KMS-11 (cell line): Measurements from ENCODE around the gene PARD3B.

Experiments used
- H2AFZ ChIP-seq: fragments of 200-600 bp; sonication (generic); 2 replicates; pipeline ENCODE4 v1.6.1; 2016; ENCODE audit warnings: antibody characterized with exemption, mixed run types, low read depth
- H3K27ac ChIP-seq: fragments of 200-600 bp; sonication (generic); 2 replicates; pipeline ENCODE4 v1.6.1; 2016; ENCODE audit warnings: mild to moderate bottlenecking, mixed run types
- H3K27me3 ChIP-seq: fragments of 200-600 bp; sonication (generic); 2 replicates; pipeline ENCODE4 v1.6.1; 2017; ENCODE audit warnings: mild to moderate bottlenecking, low read depth, mixed run types, moderate library complexity; ENCODE audit not compliant: insufficient read depth
- H3K36me3 ChIP-seq: fragments of 200-600 bp; sonication (generic); 2 replicates; pipeline ENCODE4 v1.6.1; 2017; ENCODE audit warnings: mild to moderate bottlenecking, mixed run types; ENCODE audit not compliant: insufficient read depth
- H3K4me1 ChIP-seq: fragments of 200-600 bp; sonication (generic); 2 replicates; pipeline ENCODE4 v1.6.1; 2016; ENCODE audit warnings: mild to moderate bottlenecking, low read depth, mixed run types; ENCODE audit not compliant: poor library complexity, severe bottlenecking
- H3K4me2 ChIP-seq: fragments of 200-600 bp; sonication (generic); 2 replicates; pipeline ENCODE4 v1.7.0; 2016; ENCODE audit warnings: mild to moderate bottlenecking, mixed run types
- H3K4me3 ChIP-seq: fragments of 200-600 bp; sonication (generic); IDR thresholded peaks from 2 replicates; pipeline ENCODE4 v1.6.1; 2017; ENCODE audit warnings: low read depth, low read length, mixed read lengths; ENCODE audit not compliant: insufficient read depth
- H3K79me2 ChIP-seq: fragments of 200-600 bp; sonication (generic); 2 replicates; pipeline ENCODE4 v1.6.1; 2016; ENCODE audit warnings: low read depth, mixed run types; ENCODE audit not compliant: insufficient read depth
- H3K9ac ChIP-seq: fragments of 200-600 bp; sonication (generic); 2 replicates; pipeline ENCODE4 v1.6.1; 2016; ENCODE audit warnings: mild to moderate bottlenecking, mixed run types
- H4K20me1 ChIP-seq: fragments of 200-600 bp; sonication (generic); 2 replicates; pipeline ENCODE4 v1.6.1; 2016; ENCODE audit warnings: mild to moderate bottlenecking, mixed run types; ENCODE audit not compliant: insufficient read depth
- TF ChIP-seq, protein P1 (sequence below): fragments of 200-600 bp; sonication (generic); conservative IDR thresholded peaks from 2 replicates; pipeline ENCODE4 v1.6.1; 2017; ENCODE audit warnings: low read depth, mild to moderate bottlenecking, antibody characterized with exemption, low read length, moderate library complexity, mixed read lengths

PARD3B gene

DNA sequence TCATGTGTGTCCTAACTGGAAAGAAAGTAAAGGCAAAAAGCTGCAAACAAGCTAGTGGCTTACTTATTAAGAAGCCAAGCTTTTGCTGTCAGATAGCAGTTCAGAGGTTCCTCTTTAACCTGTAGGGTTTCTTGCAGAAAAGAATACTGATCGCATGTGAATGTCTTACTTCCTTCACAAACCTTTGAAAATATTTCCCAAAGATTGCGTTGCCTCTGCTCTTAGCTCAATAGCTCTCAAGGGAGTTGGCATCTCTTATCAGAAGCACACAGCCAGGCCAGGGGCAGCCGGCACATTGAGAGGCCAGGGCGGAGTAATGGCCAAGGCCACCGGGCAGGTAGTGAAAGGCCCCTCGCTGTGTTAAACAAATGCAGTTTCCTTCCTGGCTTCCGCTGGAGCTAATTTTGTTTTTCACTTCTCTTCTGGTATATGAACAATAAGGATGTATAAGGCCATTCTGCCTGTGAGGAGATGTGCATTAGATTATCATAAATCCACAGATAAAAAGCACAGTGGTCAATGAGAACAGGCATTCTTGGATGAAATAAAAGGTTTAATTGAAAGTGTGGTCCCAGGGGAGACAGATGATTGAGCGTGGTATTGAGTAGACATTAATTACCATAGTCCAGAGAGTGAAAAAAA, 594.7 kb downstream of the PARD3B start:
- no peaks in the 10 kb centered on the region for H4K20me1 ChIP-seq
- no peak overlapping the region for H3K9ac ChIP-seq
- no peak overlapping the region for H3K27ac ChIP-seq
- H3K4me3 ChIP-seq: no peak overlapping the region
- H3K36me3 ChIP-seq: no peaks in the 10 kb centered on the region
- no peaks in the 10 kb centered on the region for H3K4me1 ChIP-seq
- H2AFZ ChIP-seq: no peak overlapping the region
- no peaks in the 10 kb centered on the region for H3K27me3 ChIP-seq
- no peaks in the 10 kb centered on the region for H3K79me2 ChIP-seq
- H3K4me2 ChIP-seq: no peak overlapping the region
- TF ChIP-seq, protein P1, sequence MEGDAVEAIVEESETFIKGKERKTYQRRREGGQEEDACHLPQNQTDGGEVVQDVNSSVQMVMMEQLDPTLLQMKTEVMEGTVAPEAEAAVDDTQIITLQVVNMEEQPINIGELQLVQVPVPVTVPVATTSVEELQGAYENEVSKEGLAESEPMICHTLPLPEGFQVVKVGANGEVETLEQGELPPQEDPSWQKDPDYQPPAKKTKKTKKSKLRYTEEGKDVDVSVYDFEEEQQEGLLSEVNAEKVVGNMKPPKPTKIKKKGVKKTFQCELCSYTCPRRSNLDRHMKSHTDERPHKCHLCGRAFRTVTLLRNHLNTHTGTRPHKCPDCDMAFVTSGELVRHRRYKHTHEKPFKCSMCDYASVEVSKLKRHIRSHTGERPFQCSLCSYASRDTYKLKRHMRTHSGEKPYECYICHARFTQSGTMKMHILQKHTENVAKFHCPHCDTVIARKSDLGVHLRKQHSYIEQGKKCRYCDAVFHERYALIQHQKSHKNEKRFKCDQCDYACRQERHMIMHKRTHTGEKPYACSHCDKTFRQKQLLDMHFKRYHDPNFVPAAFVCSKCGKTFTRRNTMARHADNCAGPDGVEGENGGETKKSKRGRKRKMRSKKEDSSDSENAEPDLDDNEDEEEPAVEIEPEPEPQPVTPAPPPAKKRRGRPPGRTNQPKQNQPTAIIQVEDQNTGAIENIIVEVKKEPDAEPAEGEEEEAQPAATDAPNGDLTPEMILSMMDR: no peak

DNA sequence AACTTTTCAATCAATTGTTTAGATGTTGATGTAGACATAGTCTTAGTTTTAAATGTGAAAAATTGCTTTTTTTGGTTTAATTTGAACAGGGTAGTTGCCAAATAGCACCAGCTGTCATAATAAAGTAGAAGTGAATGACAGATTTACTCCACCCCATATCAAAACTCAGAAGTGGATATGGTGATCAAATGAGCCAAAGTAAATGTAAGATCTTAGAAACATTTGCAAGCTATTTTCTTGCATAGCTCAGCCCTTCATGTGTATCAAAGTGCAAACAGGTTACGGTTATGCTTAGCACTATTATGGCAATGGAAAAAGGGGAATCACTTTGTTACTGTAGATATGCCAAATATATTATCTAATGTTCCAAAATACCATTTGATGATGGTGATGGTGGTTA, 596.1 kb downstream of the PARD3B start:
- no peaks in the 10 kb centered on the region for H3K4me1 ChIP-seq
- H3K36me3 ChIP-seq: no peaks in the 10 kb centered on the region
- H2AFZ ChIP-seq: no peak overlapping the region
- TF ChIP-seq, protein P1: no peak
- no peak overlapping the region for H3K9ac ChIP-seq
- H3K4me3 ChIP-seq: no peak overlapping the region
- H3K79me2 ChIP-seq: no peaks in the 10 kb centered on the region
- no peak overlapping the region for H3K27ac ChIP-seq
- H3K27me3 ChIP-seq: no peaks in the 10 kb centered on the region
- no peaks in the 10 kb centered on the region for H4K20me1 ChIP-seq
- no peak overlapping the region for H3K4me2 ChIP-seq

DNA sequence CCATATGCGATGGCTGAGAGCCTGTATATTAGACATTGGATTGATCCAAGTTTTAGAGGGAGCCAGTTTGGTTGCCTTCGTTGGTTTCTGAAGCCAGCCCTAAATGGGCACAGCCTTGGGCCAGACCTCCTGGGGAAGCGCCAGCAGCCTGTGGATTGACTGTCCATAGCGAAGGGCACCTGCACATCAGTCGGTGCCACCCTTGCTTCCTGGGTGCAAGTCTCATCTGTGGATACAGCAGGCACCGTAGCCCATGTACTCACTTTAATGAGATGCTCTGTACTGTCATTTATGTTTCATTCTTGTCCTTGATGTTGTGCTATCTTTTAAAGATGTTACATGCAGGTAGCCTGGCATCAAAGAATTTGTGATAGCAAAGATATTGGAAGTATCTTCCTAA, 600.6 kb downstream of the PARD3B start:
- no peak overlapping the region for H3K27ac ChIP-seq
- H2AFZ ChIP-seq: no peak overlapping the region
- H3K79me2 ChIP-seq: no peaks in the 10 kb centered on the region
- no peaks in the 10 kb centered on the region for H3K36me3 ChIP-seq
- H3K4me2 ChIP-seq: no peak overlapping the region
- no peaks in the 10 kb centered on the region for H3K27me3 ChIP-seq
- TF ChIP-seq, protein P1: no peak
- no peaks in the 10 kb centered on the region for H4K20me1 ChIP-seq
- H3K4me3 ChIP-seq: no peak overlapping the region
- H3K9ac ChIP-seq: no peak overlapping the region
- H3K4me1 ChIP-seq: no peaks in the 10 kb centered on the region

DNA sequence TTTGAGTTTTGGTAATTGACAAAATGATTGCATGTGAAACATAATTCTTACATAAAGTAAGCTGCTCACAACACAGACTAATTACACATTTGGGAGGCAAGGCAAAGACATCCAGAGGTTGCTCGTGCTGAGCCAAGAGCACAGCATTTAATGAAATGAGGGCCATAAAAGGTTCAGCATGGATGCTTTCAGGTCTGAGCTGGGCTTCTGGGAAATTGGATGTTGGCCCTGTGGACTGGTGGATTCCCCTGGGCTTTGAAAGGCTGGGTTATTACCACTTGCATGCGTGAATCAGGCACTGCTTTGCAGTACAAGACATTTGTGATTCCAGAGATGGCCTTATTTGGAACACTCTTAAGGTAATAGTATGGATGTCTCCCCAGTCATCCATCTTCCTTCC, 603.5 kb downstream of the PARD3B start:
- Histone ChIP-seq H3K27me3 (no peaks in the 10 kb centered on the region), H3K4me2 (no peak overlapping the region), H3K4me1 (no peaks in the 10 kb centered on the region), H3K9ac (no peak overlapping the region), H3K27ac (no peak overlapping the region), H4K20me1 (no peaks in the 10 kb centered on the region), H3K36me3 (no peaks in the 10 kb centered on the region), H2AFZ (no peak overlapping the region), H3K4me3 (no peak overlapping the region), H3K79me2 (no peaks in the 10 kb centered on the region)
- TF ChIP-seq, protein P1: no peak
